Effector CD8-positive, alpha-beta T cell (primary cell): ENCODE measurements around the gene SLC7A8.

Experiments used
- DNase-seq: peaks from one replicate; lab custom pipeline; 2025; lab: John Stamatoyannopoulos, UW

SLC7A8 gene

GRCh38 chr14:23093991-23094665 lies 89.3 kb downstream of the SLC7A8 start:
- no peak for DNase-seq

- no peak for DNase-seq
Observed at GRCh38 chr14:23093526-23093925, 89.9 kb downstream of the SLC7A8 start.

- no peak for DNase-seq
Observed at GRCh38 chr14:23093104-23093503, 90.4 kb downstream of the SLC7A8 start.

GRCh38 chr14:23091294-23092225 lies 91.9 kb downstream of the SLC7A8 start:
- no peak for DNase-seq

GRCh38 chr14:23090254-23090636 lies 93.2 kb downstream of the SLC7A8 start:
- no peak for DNase-seq

- DNase-seq: no peak
Observed at GRCh38 chr14:23089498-23090253, 93.8 kb downstream of the SLC7A8 start.

- DNase-seq: no peak
Observed at GRCh38 chr14:23086565-23086964, 96.9 kb downstream of the SLC7A8 start.

GRCh38 chr14:23085458-23085857 lies 98.0 kb downstream of the SLC7A8 start:
- DNase-seq: no peak

- DNase-seq: no peak
Observed at GRCh38 chr14:23080474-23080873, 103.0 kb downstream of the SLC7A8 start.

GRCh38 chr14:23079716-23080115 lies 103.7 kb downstream of the SLC7A8 start:
- DNase-seq: no peak

GRCh38 chr14:23078692-23079116 lies 104.8 kb downstream of the SLC7A8 start:
- DNase-seq: no peak

GRCh38 chr14:23077962-23078361 lies 105.5 kb downstream of the SLC7A8 start:
- no peak for DNase-seq

- DNase-seq: no peak
Observed at GRCh38 chr14:23076785-23077408, 106.6 kb downstream of the SLC7A8 start.
